ENCODE measurements around the gene AGMAT.

The AGMAT gene

GRCh38 chr1:15558516-15558915, 26.3 kb downstream of the AGMAT start:
- no peaks in the 10 kb centered on the region for H3K27me3 ChIP-seq (ENCODE audit: control insufficient read depth in 3 of 3, insufficient read depth in 3 of 3, low read depth in 1 of 3, low read length in 3 of 3)
- no peaks in the 10 kb centered on the region for H3K79me1 ChIP-seq (ENCODE audit: low read depth, low read length)
- no peak overlapping the region for H3K14ac ChIP-seq (ENCODE audit: low read length)
- no peak overlapping the region for H2BK15ac ChIP-seq (ENCODE audit: low read length)
- no peak overlapping the region for H3K18ac ChIP-seq (ENCODE audit: low read length)
- H2BK12ac ChIP-seq (ENCODE audit: low read length) = no peak overlapping the region
- H3K4ac ChIP-seq (ENCODE audit: low read length) = no peak overlapping the region
- no peaks in the 10 kb centered on the region for H3K4me1 ChIP-seq (ENCODE audit: control insufficient read depth in 2 of 2, insufficient read depth in 1 of 2, low read depth in 1 of 2, low read length in 2 of 2)
- DNase-seq (ENCODE audit: low spot score) = no peak
- no peak overlapping the region for H3K4me3 ChIP-seq (ENCODE audit: low read length in 2 of 2)
- H2BK120ac ChIP-seq (ENCODE audit: low read depth, low read length) = no peak overlapping the region
- no peak overlapping the region for H2AK5ac ChIP-seq (ENCODE audit: low read depth, low read length)
- no peak overlapping the region for H2BK5ac ChIP-seq (ENCODE audit: low read length)
- H2AFZ ChIP-seq (ENCODE audit: low read length) = no peak overlapping the region
- H3K9me3 ChIP-seq (replicated peaks in 1 of 2; ENCODE audit: control insufficient read depth in 2 of 2, insufficient read depth in 1 of 2, low read depth in 1 of 2, low read length in 2 of 2) = no peaks in the 10 kb centered on the region
- H3K36me3 ChIP-seq (replicated peaks in 1 of 2; ENCODE audit: control insufficient read depth in 2 of 2, insufficient read depth in 2 of 2, low read length in 2 of 2) = peaks cover 10 to 43% of the 10 kb centered on the region in 2 donors
- 100% methylated on average over 1 of the region's 4 CpGs; no CpG with 5 or more reads in 1 of the 2 donors for WGBS, 2 donors (ENCODE audit: extremely low coverage in 2 of 2, insufficient read length in 2 of 2, insufficient replicate concordance in 1 of 2)
- no peak overlapping the region for H3K27ac ChIP-seq (replicated peaks; ENCODE audit: low read length)
- H3K9ac ChIP-seq (ENCODE audit: low read depth, low read length, poor library complexity) = no peak overlapping the region
- no peak overlapping the region for H4K8ac ChIP-seq (ENCODE audit: low read depth, low read length)
- H3K23ac ChIP-seq (ENCODE audit: low read depth, low read length, poor library complexity) = no peak overlapping the region
- H4K91ac ChIP-seq (ENCODE audit: low read depth, low read length, poor library complexity) = no peak overlapping the region
- H3K4me2 ChIP-seq (ENCODE audit: insufficient read depth, low read length, poor library complexity, severe bottlenecking) = no peak overlapping the region

GRCh38 chr1:15557594-15557993, 27.3 kb downstream of the AGMAT start:
- DNase-seq (ENCODE audit: low spot score) = no peak

DNA sequence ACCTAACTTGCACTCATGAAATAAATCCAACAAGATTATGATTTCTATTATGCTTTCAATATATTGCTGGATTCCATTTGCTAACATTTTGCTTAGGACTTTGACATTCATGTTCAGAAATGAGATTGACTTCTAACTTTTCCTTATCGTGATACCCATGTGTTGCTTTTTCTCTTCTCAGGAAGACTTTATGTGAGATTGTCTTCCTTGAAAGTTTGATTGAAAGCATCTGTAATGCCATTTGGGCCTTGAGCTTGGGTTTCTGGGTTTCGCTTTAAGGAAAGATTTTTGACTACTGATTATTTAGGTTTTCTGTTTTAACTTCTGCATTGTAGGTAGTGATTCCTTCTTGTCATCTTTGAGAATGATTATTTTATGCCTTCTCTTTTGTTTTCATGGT, 27.8 kb downstream of the AGMAT start:
- H3K79me1 ChIP-seq (ENCODE audit: low read depth, low read length) = no peaks in the 10 kb centered on the region
- no peaks in the 10 kb centered on the region for H3K4me1 ChIP-seq (ENCODE audit: control insufficient read depth in 2 of 2, insufficient read depth in 1 of 2, low read depth in 1 of 2, low read length in 2 of 2)
- no peak overlapping the region for H4K8ac ChIP-seq (ENCODE audit: low read depth, low read length)
- H3K4me3 ChIP-seq (ENCODE audit: low read length in 2 of 2) = no peak overlapping the region
- no peak overlapping the region for H2BK15ac ChIP-seq (ENCODE audit: low read length)
- no peak overlapping the region for H4K91ac ChIP-seq (ENCODE audit: low read depth, low read length, poor library complexity)
- H3K27me3 ChIP-seq (ENCODE audit: control insufficient read depth in 3 of 3, insufficient read depth in 3 of 3, low read depth in 1 of 3, low read length in 3 of 3) = no peaks in the 10 kb centered on the region
- no peak overlapping the region for H2AFZ ChIP-seq (ENCODE audit: low read length)
- H3K23ac ChIP-seq (ENCODE audit: low read depth, low read length, poor library complexity) = no peak overlapping the region
- H3K4ac ChIP-seq (ENCODE audit: low read length) = no peak overlapping the region
- H2BK5ac ChIP-seq (ENCODE audit: low read length) = no peak overlapping the region
- no peak overlapping the region for H3K27ac ChIP-seq (replicated peaks; ENCODE audit: low read length)
- no peak overlapping the region for H2BK12ac ChIP-seq (ENCODE audit: low read length)
- no peaks in the 10 kb centered on the region for H3K9me3 ChIP-seq (replicated peaks in 1 of 2; ENCODE audit: control insufficient read depth in 2 of 2, insufficient read depth in 1 of 2, low read depth in 1 of 2, low read length in 2 of 2)
- H3K18ac ChIP-seq (ENCODE audit: low read length) = no peak overlapping the region
- no peak overlapping the region for H2BK120ac ChIP-seq (ENCODE audit: low read depth, low read length)
- H3K36me3 ChIP-seq (replicated peaks in 1 of 2; ENCODE audit: control insufficient read depth in 2 of 2, insufficient read depth in 2 of 2, low read length in 2 of 2) = peaks cover 7 to 30% of the 10 kb centered on the region in 2 donors
- no peak overlapping the region for H3K9ac ChIP-seq (ENCODE audit: low read depth, low read length, poor library complexity)
- H3K4me2 ChIP-seq (ENCODE audit: insufficient read depth, low read length, poor library complexity, severe bottlenecking) = no peak overlapping the region
- DNase-seq (ENCODE audit: low spot score) = no peak
- no peak overlapping the region for H2AK5ac ChIP-seq (ENCODE audit: low read depth, low read length)
- no peak overlapping the region for H3K14ac ChIP-seq (ENCODE audit: low read length)
- no CpG with 5 or more reads among the region's 2 CpGs for WGBS, 2 donors (ENCODE audit: extremely low coverage in 2 of 2, insufficient read length in 2 of 2, insufficient replicate concordance in 1 of 2)

More at GRCh38 chr1:15557594-15557993, 27.3 kb downstream of the AGMAT start:
- no peak overlapping the region for H3K9ac ChIP-seq (ENCODE audit: low read depth, low read length, poor library complexity)
- no peaks in the 10 kb centered on the region for H3K4me1 ChIP-seq (ENCODE audit: control insufficient read depth in 2 of 2, insufficient read depth in 1 of 2, low read depth in 1 of 2, low read length in 2 of 2)
- H2BK15ac ChIP-seq (ENCODE audit: low read length) = no peak overlapping the region
- no peak overlapping the region for H3K4me2 ChIP-seq (ENCODE audit: insufficient read depth, low read length, poor library complexity, severe bottlenecking)
- no peak overlapping the region for H4K8ac ChIP-seq (ENCODE audit: low read depth, low read length)
- H2AFZ ChIP-seq (ENCODE audit: low read length) = no peak overlapping the region
- H2BK120ac ChIP-seq (ENCODE audit: low read depth, low read length) = no peak overlapping the region
- no peak overlapping the region for H3K4me3 ChIP-seq (ENCODE audit: low read length in 2 of 2)
- H4K91ac ChIP-seq (ENCODE audit: low read depth, low read length, poor library complexity) = no peak overlapping the region
- H2BK5ac ChIP-seq (ENCODE audit: low read length) = no peak overlapping the region
- no peak overlapping the region for H3K4ac ChIP-seq (ENCODE audit: low read length)
- no peak overlapping the region for H3K18ac ChIP-seq (ENCODE audit: low read length)
- H3K23ac ChIP-seq (ENCODE audit: low read depth, low read length, poor library complexity) = no peak overlapping the region
- no peaks in the 10 kb centered on the region for H3K27me3 ChIP-seq (ENCODE audit: control insufficient read depth in 3 of 3, insufficient read depth in 3 of 3, low read depth in 1 of 3, low read length in 3 of 3)
- H2AK5ac ChIP-seq (ENCODE audit: low read depth, low read length) = no peak overlapping the region
- H3K79me1 ChIP-seq (ENCODE audit: low read depth, low read length) = no peaks in the 10 kb centered on the region
- no peak overlapping the region for H2BK12ac ChIP-seq (ENCODE audit: low read length)
- no CpG with 5 or more reads among the region's 2 CpGs for WGBS, 2 donors (ENCODE audit: extremely low coverage in 2 of 2, insufficient read length in 2 of 2, insufficient replicate concordance in 1 of 2)
- no peaks in the 10 kb centered on the region for H3K9me3 ChIP-seq (replicated peaks in 1 of 2; ENCODE audit: control insufficient read depth in 2 of 2, insufficient read depth in 1 of 2, low read depth in 1 of 2, low read length in 2 of 2)
- no peak overlapping the region for H3K14ac ChIP-seq (ENCODE audit: low read length)
- H3K36me3 ChIP-seq (replicated peaks in 1 of 2; ENCODE audit: control insufficient read depth in 2 of 2, insufficient read depth in 2 of 2, low read length in 2 of 2) = peaks cover 8 to 36% of the 10 kb centered on the region in 2 donors
- H3K27ac ChIP-seq (replicated peaks; ENCODE audit: low read length) = no peak overlapping the region

GRCh38 chr1:15550573-15550972, 34.3 kb downstream of the AGMAT start:
- Histone ChIP-seq H3K9me3 (replicated peaks in 1 of 2; ENCODE audit: control insufficient read depth in 2 of 2, insufficient read depth in 1 of 2, low read depth in 1 of 2, low read length in 2 of 2) (no peaks in the 10 kb centered on the region), H3K18ac (ENCODE audit: low read length) (no peak overlapping the region), H3K4me2 (ENCODE audit: insufficient read depth, low read length, poor library complexity, severe bottlenecking) (no peak overlapping the region), H2BK5ac (ENCODE audit: low read length) (no peak overlapping the region), H4K8ac (ENCODE audit: low read depth, low read length) (no peak overlapping the region), H3K9ac (ENCODE audit: low read depth, low read length, poor library complexity) (no peak overlapping the region), H3K4me1 (ENCODE audit: control insufficient read depth in 2 of 2, insufficient read depth in 1 of 2, low read depth in 1 of 2, low read length in 2 of 2) (no peaks in the 10 kb centered on the region), H4K91ac (ENCODE audit: low read depth, low read length, poor library complexity) (no peak overlapping the region), H2BK15ac (ENCODE audit: low read length) (no peak overlapping the region), H3K4ac (ENCODE audit: low read length) (no peak overlapping the region), H3K27me3 (ENCODE audit: control insufficient read depth in 3 of 3, insufficient read depth in 3 of 3, low read depth in 1 of 3, low read length in 3 of 3) (no peaks in the 10 kb centered on the region), H3K79me1 (ENCODE audit: low read depth, low read length) (no peaks in the 10 kb centered on the region), H3K4me3 (ENCODE audit: low read length in 2 of 2) (no peak overlapping the region), H3K14ac (ENCODE audit: low read length) (no peak overlapping the region), H3K36me3 (replicated peaks in 1 of 2; ENCODE audit: control insufficient read depth in 2 of 2, insufficient read depth in 2 of 2, low read length in 2 of 2) (peaks cover 11 to 56% of the 10 kb centered on the region in 2 donors), H3K27ac (replicated peaks; ENCODE audit: low read length) (no peak overlapping the region), H3K23ac (ENCODE audit: low read depth, low read length, poor library complexity) (no peak overlapping the region), H2BK120ac (ENCODE audit: low read depth, low read length) (no peak overlapping the region), H2AFZ (ENCODE audit: low read length) (no peak overlapping the region), H2BK12ac (ENCODE audit: low read length) (no peak overlapping the region), H2AK5ac (ENCODE audit: low read depth, low read length) (no peak overlapping the region)
- no CpG with 5 or more reads among the region's 6 CpGs for WGBS, 2 donors (ENCODE audit: extremely low coverage in 2 of 2, insufficient read length in 2 of 2, insufficient replicate concordance in 1 of 2)
- DNase-seq (ENCODE audit: low spot score) = no peak

Measured in neuronal stem cell (in vitro differentiated cells).